GM13977 (cell line): ENCODE results near the gene EDRF1.

Source experiments
- DNase-seq: peaks from one replicate; pipeline ENCODE4 v3.0.0; 2012; ENCODE audit warnings: low spot score
- in situ Hi-C: fragments of 300-500 bp; cut with MboI; formaldehyde crosslinking; loops from one replicate; pipeline ENCODE4 v1.12.0; 2022; ENCODE audit warnings: low sequenced_read_pairs, low pct_unique_long_range_greater_than_20kb, mixed read lengths, inconsistent platforms; ENCODE audit not compliant: unreplicated experiment
- TF ChIP-seq, protein P1 (sequence below): IDR thresholded peaks from 2 replicates; pipeline ENCODE4 v1.5.1; 2012; ENCODE audit warnings: mild to moderate bottlenecking, control low read depth; ENCODE audit not compliant: insufficient read depth; ENCODE audit errors: extremely low read depth, missing control alignments

The EDRF1 gene

GRCh38 chr10:125783957-125784356, 64.4 kb downstream of the EDRF1 start:
- TF ChIP-seq, protein P1, sequence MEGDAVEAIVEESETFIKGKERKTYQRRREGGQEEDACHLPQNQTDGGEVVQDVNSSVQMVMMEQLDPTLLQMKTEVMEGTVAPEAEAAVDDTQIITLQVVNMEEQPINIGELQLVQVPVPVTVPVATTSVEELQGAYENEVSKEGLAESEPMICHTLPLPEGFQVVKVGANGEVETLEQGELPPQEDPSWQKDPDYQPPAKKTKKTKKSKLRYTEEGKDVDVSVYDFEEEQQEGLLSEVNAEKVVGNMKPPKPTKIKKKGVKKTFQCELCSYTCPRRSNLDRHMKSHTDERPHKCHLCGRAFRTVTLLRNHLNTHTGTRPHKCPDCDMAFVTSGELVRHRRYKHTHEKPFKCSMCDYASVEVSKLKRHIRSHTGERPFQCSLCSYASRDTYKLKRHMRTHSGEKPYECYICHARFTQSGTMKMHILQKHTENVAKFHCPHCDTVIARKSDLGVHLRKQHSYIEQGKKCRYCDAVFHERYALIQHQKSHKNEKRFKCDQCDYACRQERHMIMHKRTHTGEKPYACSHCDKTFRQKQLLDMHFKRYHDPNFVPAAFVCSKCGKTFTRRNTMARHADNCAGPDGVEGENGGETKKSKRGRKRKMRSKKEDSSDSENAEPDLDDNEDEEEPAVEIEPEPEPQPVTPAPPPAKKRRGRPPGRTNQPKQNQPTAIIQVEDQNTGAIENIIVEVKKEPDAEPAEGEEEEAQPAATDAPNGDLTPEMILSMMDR: peak; percentile 17
- in situ Hi-C loops: no loop called here

GRCh38 chr10:125785791-125786190, 66.3 kb downstream of the EDRF1 start:
- no peak for DNase-seq
- in situ Hi-C loops: no loop called here
- TF ChIP-seq, protein P1: no peak

More at GRCh38 chr10:125783957-125784356, 64.4 kb downstream of the EDRF1 start:
- DNase-seq: peak; percentile 52

- TF ChIP-seq, protein P1: no peak
- no peak for DNase-seq
- in situ Hi-C loops: no loop called here
These were observed 68.9 kb downstream of the EDRF1 start for GRCh38 chr10:125788156-125789034.

GRCh38 chr10:125792342-125793300, 73.1 kb downstream of the EDRF1 start:
- in situ Hi-C loops: no loop called here
- DNase-seq: no peak
- TF ChIP-seq, protein P1: no peak

GRCh38 chr10:125795128-125795527, 75.6 kb downstream of the EDRF1 start:
- in situ Hi-C loops: no loop called here
- TF ChIP-seq, protein P1: no peak
- DNase-seq: no peak

- TF ChIP-seq, protein P1: no peak
These were observed 76.2 kb downstream of the EDRF1 start for GRCh38 chr10:125795637-125796190.

More at GRCh38 chr10:125795637-125796190, 76.2 kb downstream of the EDRF1 start:
- in situ Hi-C loops: no loop called here
- DNase-seq: no peak
